ENCODE measurements around the gene C15orf39.

DNA sequence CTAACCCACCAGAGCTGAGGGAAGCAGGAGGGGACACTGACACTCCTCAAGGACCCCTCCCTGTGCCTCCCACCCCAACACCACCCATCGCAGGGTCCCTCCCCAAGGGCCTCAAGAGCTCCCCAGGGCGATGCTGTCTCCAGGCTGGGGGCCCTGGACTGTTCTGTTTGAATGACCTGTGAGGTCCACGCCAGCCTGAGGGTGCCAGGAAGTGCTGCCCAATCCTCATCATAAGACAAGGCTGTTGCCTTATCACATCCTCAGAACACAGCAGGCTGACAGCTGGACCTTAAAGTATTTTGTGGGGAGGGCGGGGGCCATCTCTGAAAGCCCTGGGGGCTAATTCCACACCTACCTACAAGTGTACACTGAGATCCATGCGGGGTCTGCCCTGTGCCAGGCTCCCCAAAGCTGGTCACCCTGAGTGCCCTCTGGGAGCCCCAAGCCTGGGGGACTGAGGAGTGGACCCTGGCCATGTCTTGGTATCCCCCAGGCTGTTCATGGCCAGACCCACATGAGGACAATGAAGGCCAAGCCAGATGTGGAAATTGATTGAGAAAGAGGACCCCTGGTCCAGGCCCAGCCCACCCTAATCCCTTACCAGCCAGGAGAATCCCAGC is 32.6 kb downstream of the C15orf39 start:
- TF ChIP-seq, protein P1, sequence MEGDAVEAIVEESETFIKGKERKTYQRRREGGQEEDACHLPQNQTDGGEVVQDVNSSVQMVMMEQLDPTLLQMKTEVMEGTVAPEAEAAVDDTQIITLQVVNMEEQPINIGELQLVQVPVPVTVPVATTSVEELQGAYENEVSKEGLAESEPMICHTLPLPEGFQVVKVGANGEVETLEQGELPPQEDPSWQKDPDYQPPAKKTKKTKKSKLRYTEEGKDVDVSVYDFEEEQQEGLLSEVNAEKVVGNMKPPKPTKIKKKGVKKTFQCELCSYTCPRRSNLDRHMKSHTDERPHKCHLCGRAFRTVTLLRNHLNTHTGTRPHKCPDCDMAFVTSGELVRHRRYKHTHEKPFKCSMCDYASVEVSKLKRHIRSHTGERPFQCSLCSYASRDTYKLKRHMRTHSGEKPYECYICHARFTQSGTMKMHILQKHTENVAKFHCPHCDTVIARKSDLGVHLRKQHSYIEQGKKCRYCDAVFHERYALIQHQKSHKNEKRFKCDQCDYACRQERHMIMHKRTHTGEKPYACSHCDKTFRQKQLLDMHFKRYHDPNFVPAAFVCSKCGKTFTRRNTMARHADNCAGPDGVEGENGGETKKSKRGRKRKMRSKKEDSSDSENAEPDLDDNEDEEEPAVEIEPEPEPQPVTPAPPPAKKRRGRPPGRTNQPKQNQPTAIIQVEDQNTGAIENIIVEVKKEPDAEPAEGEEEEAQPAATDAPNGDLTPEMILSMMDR (IDR thresholded peaks at IDR 0.05; ENCODE audit: low read depth, low read length): no peak
- no peak for TF ChIP-seq EZH2phosphoT487 (IDR thresholded peaks at IDR 0.05; ENCODE audit: low read depth)

Measured in OCI-LY3 (cell line).